MM.1S (cell line): ENCODE results near the gene UTS2B.

ENCODE experiments used
- EZH2 ChIP-seq: fragments of 300-600 bp; sonication (generic); optimal IDR thresholded peaks from 2 replicates; pipeline ENCODE3; 2017; ENCODE audit warnings: low read depth, mild to moderate bottlenecking, antibody characterized with exemption, low read length, mixed read lengths
- EZH2phosphoT487 ChIP-seq: fragments of 300-600 bp; sonication (generic); IDR thresholded peaks from 2 replicates; pipeline ENCODE4 v1.6.1; 2018; ENCODE audit warnings: antibody characterized with exemption, low read length
- TF ChIP-seq, protein P1 (sequence below): fragments of 300-600 bp; sonication (generic); IDR thresholded peaks from 2 replicates; pipeline ENCODE4 v1.5.1; 2016; ENCODE audit warnings: antibody characterized with exemption, low read length, mixed read lengths

DNA sequence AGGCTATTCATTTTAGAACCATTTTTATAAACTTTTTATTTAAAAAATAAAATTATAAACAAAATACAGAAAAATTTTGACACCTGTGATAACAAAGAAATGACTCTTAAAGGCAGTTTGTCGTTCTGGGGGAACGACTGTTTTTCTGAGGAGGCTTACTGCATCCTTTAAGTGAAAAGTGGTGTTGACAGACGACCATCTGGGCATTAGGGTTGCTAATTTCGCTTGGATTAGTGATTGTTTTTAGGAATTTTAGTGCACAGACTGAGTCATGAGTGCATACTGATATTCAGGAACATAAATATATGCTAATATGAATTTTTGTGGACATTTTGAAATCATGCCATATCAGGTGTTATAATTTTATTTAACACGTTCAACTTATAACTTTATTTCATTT is 102.8 kb downstream of the UTS2B start:
- no peak for TF ChIP-seq EZH2
- TF ChIP-seq, protein P1, sequence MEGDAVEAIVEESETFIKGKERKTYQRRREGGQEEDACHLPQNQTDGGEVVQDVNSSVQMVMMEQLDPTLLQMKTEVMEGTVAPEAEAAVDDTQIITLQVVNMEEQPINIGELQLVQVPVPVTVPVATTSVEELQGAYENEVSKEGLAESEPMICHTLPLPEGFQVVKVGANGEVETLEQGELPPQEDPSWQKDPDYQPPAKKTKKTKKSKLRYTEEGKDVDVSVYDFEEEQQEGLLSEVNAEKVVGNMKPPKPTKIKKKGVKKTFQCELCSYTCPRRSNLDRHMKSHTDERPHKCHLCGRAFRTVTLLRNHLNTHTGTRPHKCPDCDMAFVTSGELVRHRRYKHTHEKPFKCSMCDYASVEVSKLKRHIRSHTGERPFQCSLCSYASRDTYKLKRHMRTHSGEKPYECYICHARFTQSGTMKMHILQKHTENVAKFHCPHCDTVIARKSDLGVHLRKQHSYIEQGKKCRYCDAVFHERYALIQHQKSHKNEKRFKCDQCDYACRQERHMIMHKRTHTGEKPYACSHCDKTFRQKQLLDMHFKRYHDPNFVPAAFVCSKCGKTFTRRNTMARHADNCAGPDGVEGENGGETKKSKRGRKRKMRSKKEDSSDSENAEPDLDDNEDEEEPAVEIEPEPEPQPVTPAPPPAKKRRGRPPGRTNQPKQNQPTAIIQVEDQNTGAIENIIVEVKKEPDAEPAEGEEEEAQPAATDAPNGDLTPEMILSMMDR: no peak
- no peak for TF ChIP-seq EZH2phosphoT487
